Astrocyte (in vitro differentiated cells and primary cell): ENCODE results near the gene CDC42BPA. TPM values are rescaled to one million over a fixed set of nuclear protein-coding genes. Genes with fewer than 3 reads are reported as not detected.

Experiments
- DNase-seq: peaks from one replicate; pipeline ENCODE4 v3.0.0-alpha.2; 2010; ENCODE audit warnings: low read depth
- FAIRE-seq: peaks from 2 replicates; lab custom pipeline; 2011; peaks lifted over from hg19 to GRCh38; lab: Jason Lieb, UNC
- H2AFZ ChIP-seq: 2 replicates; pipeline ENCODE4 v1.6.0; 2012; ENCODE audit warnings: low read depth, low read length, inconsistent platforms
- H3K27ac ChIP-seq: 2 replicates; pipeline ENCODE4 v1.5.1; 2011; ENCODE audit warnings: low read depth, low read length, inconsistent platforms
- H3K27me3 ChIP-seq: 2 replicates; pipeline ENCODE4 v1.6.0; 2011; ENCODE audit warnings: low read length, inconsistent platforms; ENCODE audit not compliant: insufficient read depth
- H3K36me3 ChIP-seq: 2 replicates; pipeline ENCODE4 v1.5.1; 2011; ENCODE audit warnings: low read length, inconsistent platforms; ENCODE audit not compliant: insufficient read depth
- H3K4me1 ChIP-seq: 2 replicates; pipeline ENCODE4 v1.5.1; 2011; ENCODE audit warnings: low read length, inconsistent platforms; ENCODE audit not compliant: insufficient read depth
- H3K4me2 ChIP-seq: 2 replicates; pipeline ENCODE4 v1.6.0; 2012; ENCODE audit warnings: low read length, inconsistent platforms
- H3K4me3 ChIP-seq: 2 replicates; pipeline ENCODE4 v1.5.1; 2011; ENCODE audit warnings: low read depth, mild to moderate bottlenecking, low read length, inconsistent platforms; ENCODE audit not compliant: insufficient read depth
- H3K79me2 ChIP-seq: 2 replicates; pipeline ENCODE4 v1.6.0; 2012; ENCODE audit warnings: mild to moderate bottlenecking, low read length, inconsistent platforms; ENCODE audit not compliant: insufficient read depth
- H3K9ac ChIP-seq: 2 replicates; pipeline ENCODE4 v1.6.0; 2012; ENCODE audit warnings: mild to moderate bottlenecking, low read length, inconsistent platforms
- H3K9me3 ChIP-seq: 2 replicates; pipeline ENCODE4 v1.5.1; 2012; ENCODE audit warnings: low read depth, mild to moderate bottlenecking, low read length, inconsistent platforms; ENCODE audit not compliant: insufficient read depth
- H4K20me1 ChIP-seq: 2 replicates; pipeline ENCODE4 v1.6.0; 2012; ENCODE audit warnings: low read length, inconsistent platforms; ENCODE audit not compliant: insufficient read depth
- H3K27ac Mint-ChIP-seq: one replicate; pipeline ENCODE4 v1.8.0; 2021; ENCODE audit warnings: mild to moderate bottlenecking, mixed read lengths; ENCODE audit not compliant: unreplicated experiment
- H3K27me3 Mint-ChIP-seq: one replicate; pipeline ENCODE4 v1.8.0; 2021; ENCODE audit warnings: low read depth, mixed read lengths; ENCODE audit not compliant: unreplicated experiment
- H3K36me3 Mint-ChIP-seq: one replicate; pipeline ENCODE4 v1.8.0; 2021; ENCODE audit warnings: low read depth, mixed read lengths; ENCODE audit not compliant: unreplicated experiment
- H3K4me1 Mint-ChIP-seq: one replicate; pipeline ENCODE4 v1.8.0; 2021; ENCODE audit warnings: low read depth, mixed read lengths; ENCODE audit not compliant: unreplicated experiment
- H3K4me3 Mint-ChIP-seq: one replicate; pipeline ENCODE4 v1.8.0; 2021; ENCODE audit warnings: mild to moderate bottlenecking, moderate library complexity, mixed read lengths; ENCODE audit not compliant: unreplicated experiment
- H3K9me3 Mint-ChIP-seq: one replicate; pipeline ENCODE4 v1.8.0; 2021; ENCODE audit warnings: mild to moderate bottlenecking, mixed read lengths; ENCODE audit not compliant: unreplicated experiment
- EZH2 ChIP-seq: IDR thresholded peaks from 2 replicates; pipeline ENCODE4 v1.6.1; 2012; ENCODE audit warnings: mild to moderate bottlenecking, low read length, inconsistent platforms; ENCODE audit not compliant: insufficient read depth
- total RNA-seq: library from RNA; stranded (reverse); gene quantifications from 2 replicates; pipeline ENCODE4 v1.2.1, GENCODE V29; 2021
- TF ChIP-seq, protein P1 (sequence below): IDR thresholded peaks from 2 replicates; pipeline ENCODE4 v1.5.1; 2011; ENCODE audit warnings: low read depth, mild to moderate bottlenecking, inconsistent platforms, low read length, moderate library complexity; ENCODE audit not compliant: insufficient read depth

The CDC42BPA gene
- total RNA-seq, 1 donor from 2014 or later, result 34.5 TPM

DNA sequence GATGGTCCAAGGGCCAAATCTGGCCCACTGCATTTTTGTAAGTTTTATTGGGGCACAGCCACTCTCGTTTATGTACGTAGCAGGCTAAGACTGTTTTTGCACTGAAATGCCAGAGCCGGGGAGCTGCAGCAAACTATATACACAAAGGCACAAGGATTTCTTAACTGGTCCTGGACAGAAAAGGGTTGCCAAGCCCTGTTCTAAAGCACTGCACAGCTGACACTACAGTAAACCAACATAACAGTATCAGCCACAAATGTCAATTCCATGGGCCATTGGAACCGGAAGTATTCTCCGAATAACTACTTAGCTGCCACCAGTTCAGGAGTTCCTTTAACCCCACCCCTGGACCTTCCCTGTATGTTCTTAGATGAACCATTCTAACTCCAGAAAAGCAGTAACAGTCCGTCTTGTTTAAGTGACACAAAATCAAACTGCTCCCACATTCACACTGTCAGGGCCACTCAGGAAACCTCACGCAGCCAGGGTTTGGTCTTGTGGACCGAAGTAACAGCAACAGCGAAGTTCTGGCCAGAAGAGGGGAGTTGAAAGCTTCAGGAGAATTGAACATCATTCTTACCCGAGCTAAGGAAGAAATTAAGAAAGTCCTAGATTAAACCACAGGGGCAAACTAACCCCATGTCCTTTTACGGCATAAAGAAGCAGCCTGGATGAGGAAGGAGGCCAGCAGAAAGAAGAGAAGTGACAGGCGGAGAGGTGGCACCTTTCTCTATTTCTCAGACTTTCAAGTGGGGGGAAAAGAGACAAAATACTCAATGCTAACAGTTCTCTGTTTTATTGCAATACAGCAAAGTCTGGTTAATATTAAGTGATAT lies 329.0 kb downstream of the CDC42BPA start:
- TF ChIP-seq EZH2, result no peak
- TF ChIP-seq, protein P1, sequence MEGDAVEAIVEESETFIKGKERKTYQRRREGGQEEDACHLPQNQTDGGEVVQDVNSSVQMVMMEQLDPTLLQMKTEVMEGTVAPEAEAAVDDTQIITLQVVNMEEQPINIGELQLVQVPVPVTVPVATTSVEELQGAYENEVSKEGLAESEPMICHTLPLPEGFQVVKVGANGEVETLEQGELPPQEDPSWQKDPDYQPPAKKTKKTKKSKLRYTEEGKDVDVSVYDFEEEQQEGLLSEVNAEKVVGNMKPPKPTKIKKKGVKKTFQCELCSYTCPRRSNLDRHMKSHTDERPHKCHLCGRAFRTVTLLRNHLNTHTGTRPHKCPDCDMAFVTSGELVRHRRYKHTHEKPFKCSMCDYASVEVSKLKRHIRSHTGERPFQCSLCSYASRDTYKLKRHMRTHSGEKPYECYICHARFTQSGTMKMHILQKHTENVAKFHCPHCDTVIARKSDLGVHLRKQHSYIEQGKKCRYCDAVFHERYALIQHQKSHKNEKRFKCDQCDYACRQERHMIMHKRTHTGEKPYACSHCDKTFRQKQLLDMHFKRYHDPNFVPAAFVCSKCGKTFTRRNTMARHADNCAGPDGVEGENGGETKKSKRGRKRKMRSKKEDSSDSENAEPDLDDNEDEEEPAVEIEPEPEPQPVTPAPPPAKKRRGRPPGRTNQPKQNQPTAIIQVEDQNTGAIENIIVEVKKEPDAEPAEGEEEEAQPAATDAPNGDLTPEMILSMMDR, result no peak
- H3K9me3 ChIP-seq, result no peaks in the 10 kb centered on the region
- H3K9ac ChIP-seq, result no peak overlapping the region
- H3K4me2 ChIP-seq, result no peak overlapping the region
- H3K27ac ChIP-seq, result no peak overlapping the region
- peaks cover 17% of the 10 kb centered on the region for H3K4me1 Mint-ChIP-seq
- no peak for DNase-seq
- no peaks in the 10 kb centered on the region for H3K9me3 Mint-ChIP-seq
- no peak for FAIRE-seq
- no peak overlapping the region for H3K4me3 ChIP-seq
- no peaks in the 10 kb centered on the region for H4K20me1 ChIP-seq
- peaks cover 12% of the 10 kb centered on the region for H3K36me3 Mint-ChIP-seq
- no peaks in the 10 kb centered on the region for H3K4me1 ChIP-seq
- H3K4me3 Mint-ChIP-seq, result no peak overlapping the region
- no peaks in the 10 kb centered on the region for H3K36me3 ChIP-seq
- no peaks in the 10 kb centered on the region for H3K27me3 Mint-ChIP-seq
- no peaks in the 10 kb centered on the region for H3K27me3 ChIP-seq
- H3K27ac Mint-ChIP-seq, result no peak overlapping the region
- no peaks in the 10 kb centered on the region for H3K79me2 ChIP-seq
- H2AFZ ChIP-seq, result no peak overlapping the region

- no peaks in the 10 kb centered on the region for H3K9me3 ChIP-seq
Measured at GRCh38 chr1:226988334-226988666, 330.0 kb downstream of the CDC42BPA start.

More at GRCh38 chr1:226988334-226988666, 330.0 kb downstream of the CDC42BPA start:
- Mint-ChIP-seq H3K4me3 (no peak overlapping the region), H3K27ac (no peak overlapping the region), H3K27me3 (no peaks in the 10 kb centered on the region), H3K9me3 (no peaks in the 10 kb centered on the region), H3K4me1 (peaks cover 17% of the 10 kb centered on the region), H3K36me3 (peaks cover 9% of the 10 kb centered on the region)
- TF ChIP-seq, protein P1, result no peak
- no peak for TF ChIP-seq EZH2
- FAIRE-seq (no peak), DNase-seq (no peak)
- Histone ChIP-seq H3K27ac (no peak overlapping the region), H3K4me2 (no peak overlapping the region), H3K27me3 (no peaks in the 10 kb centered on the region), H3K79me2 (no peaks in the 10 kb centered on the region), H3K4me3 (no peak overlapping the region), H4K20me1 (no peaks in the 10 kb centered on the region), H3K9ac (no peak overlapping the region), H3K4me1 (no peaks in the 10 kb centered on the region), H3K36me3 (no peaks in the 10 kb centered on the region), H2AFZ (no peak overlapping the region)
